Keratinocyte (primary cell): ENCODE results near the gene FAM193B. TPM values are rescaled to one million over a fixed set of nuclear protein-coding genes. Genes with fewer than 3 reads are reported as not detected.

Experiments used
- DNase-seq: peaks from one replicate; pipeline ENCODE4 v3.0.0-alpha.2; 2011; ENCODE audit warnings: low read depth, missing footprints, low spot score
- FAIRE-seq: peaks from 2 replicates; lab custom pipeline; 2011; peaks lifted over from hg19 to GRCh38; lab: Jason Lieb, UNC
- H2AFZ ChIP-seq: 2 replicates; pipeline ENCODE4 v1.6.0; 2012; ENCODE audit warnings: low read length, control low read depth, inconsistent platforms; ENCODE audit not compliant: control insufficient read depth
- H3K27ac ChIP-seq: 2 replicates; pipeline ENCODE4 v1.5.1; 2011; ENCODE audit warnings: low read length; ENCODE audit not compliant: control insufficient read depth, insufficient read depth
- H3K27me3 ChIP-seq: 3 replicates; pipeline ENCODE4 v1.6.0; 2011; ENCODE audit warnings: low read length; ENCODE audit not compliant: control insufficient read depth, insufficient read depth; ENCODE audit errors: extremely low read depth
- H3K36me3 ChIP-seq, 2 experiments: 2 replicates in 1 of 2; 3 replicates in 1 of 2; pipeline ENCODE4 v1.5.1; 2011; ENCODE audit warnings: low read length in 2 of 2, mild to moderate bottlenecking in 1 of 2; ENCODE audit not compliant: control insufficient read depth in 2 of 2, insufficient read depth in 2 of 2; ENCODE audit errors: extremely low read depth in 1 of 2
- H3K4me1 ChIP-seq: 3 replicates; pipeline ENCODE4 v1.5.1; 2011; ENCODE audit warnings: low read length; ENCODE audit not compliant: control insufficient read depth, insufficient read depth; ENCODE audit errors: extremely low read depth
- H3K4me2 ChIP-seq: 3 replicates; pipeline ENCODE4 v1.6.0; 2011; ENCODE audit warnings: low read depth, low read length; ENCODE audit not compliant: control insufficient read depth, insufficient read depth; ENCODE audit errors: extremely low read depth
- H3K4me3 ChIP-seq, 3 experiments: fragments of 200-600 bp in 1 of 3; sonication (generic) in 1 of 3; 2 replicates in 2 of 3; 3 replicates in 1 of 3; pipeline ENCODE4 v1.5.1; 2011 to 2016; ENCODE audit warnings: low read length in 3 of 3, mild to moderate bottlenecking in 3 of 3, control low read depth in 2 of 3, inconsistent platforms in 1 of 3, low read depth in 1 of 3, mixed read lengths in 1 of 3, mixed run types in 1 of 3, moderate library complexity in 1 of 3; ENCODE audit not compliant: control insufficient read depth in 2 of 3, insufficient read depth in 2 of 3; ENCODE audit errors: extremely low read depth in 1 of 3
- H3K79me2 ChIP-seq: 2 replicates; pipeline ENCODE4 v1.6.0; 2012; ENCODE audit warnings: low read length; ENCODE audit not compliant: control insufficient read depth, insufficient read depth
- H3K9ac ChIP-seq: 3 replicates; pipeline ENCODE4 v1.6.0; 2011; ENCODE audit warnings: low read length; ENCODE audit not compliant: control insufficient read depth, insufficient read depth; ENCODE audit errors: extremely low read depth
- H3K9me1 ChIP-seq: 3 replicates; pipeline ENCODE4 v1.6.0; 2011; ENCODE audit warnings: low read length; ENCODE audit not compliant: control insufficient read depth, insufficient read depth; ENCODE audit errors: extremely low read depth
- H3K9me3 ChIP-seq: 2 replicates; pipeline ENCODE4 v1.5.1; 2012; ENCODE audit warnings: low read depth, low read length; ENCODE audit not compliant: control insufficient read depth
- H4K20me1 ChIP-seq: 3 replicates; pipeline ENCODE4 v1.6.0; 2011; ENCODE audit warnings: low read length; ENCODE audit not compliant: control insufficient read depth, insufficient read depth; ENCODE audit errors: extremely low read depth
- CTCF ChIP-seq, 3 experiments: IDR thresholded peaks in 1 of 3; conservative IDR thresholded peaks in 1 of 3; optimal IDR thresholded peaks in 1 of 3; 2 replicates in 2 of 3; 3 replicates in 1 of 3; pipeline versions ENCODE3 to v1.5.1; 2011; ENCODE audit warnings: low read length in 3 of 3, mild to moderate bottlenecking in 3 of 3, moderate library complexity in 2 of 3, control low read depth in 1 of 3, inconsistent platforms in 1 of 3; ENCODE audit not compliant: insufficient read depth in 2 of 3; ENCODE audit errors: extremely low read depth in 1 of 3
- EZH2 ChIP-seq: IDR thresholded peaks from one replicate; pipeline ENCODE4 v1.6.1; 2012; ENCODE audit warnings: inconsistent platforms, mild to moderate bottlenecking, low read length, moderate library complexity
- dilution Hi-C: fragments of 300-500 bp; cut with MboI; formaldehyde crosslinking; loops from one replicate; pipeline ENCODE4 v1.7.0; 2020; ENCODE audit warnings: low sequenced_read_pairs; ENCODE audit not compliant: extremely low pct_ligation_motif_present
- polyA plus RNA-seq, 5 experiments: library from polyadenylated mRNA; depleted of rRNA in 3 of 5; stranded (reverse) in 3 of 5; stranded (forward) in 1 of 5; unstranded in 1 of 5; fragments of >200 nt; gene quantifications; 1 replicate in 1 of 5; 2 replicates in 3 of 5; 3 replicates in 1 of 5; pipeline versions ENCODE4 v1.2.1 to v1.2.3, GENCODE V29; 2011 to 2012; ENCODE audit warnings: missing spikeins in 2 of 5, low read depth in 1 of 5, low replicate concordance in 1 of 5

The FAM193B gene
- polyA plus RNA-seq, 1 donor (not counting 4 experiments of a cell fraction or from before 2014, with no cell fraction given), result 27.5 TPM

DNA sequence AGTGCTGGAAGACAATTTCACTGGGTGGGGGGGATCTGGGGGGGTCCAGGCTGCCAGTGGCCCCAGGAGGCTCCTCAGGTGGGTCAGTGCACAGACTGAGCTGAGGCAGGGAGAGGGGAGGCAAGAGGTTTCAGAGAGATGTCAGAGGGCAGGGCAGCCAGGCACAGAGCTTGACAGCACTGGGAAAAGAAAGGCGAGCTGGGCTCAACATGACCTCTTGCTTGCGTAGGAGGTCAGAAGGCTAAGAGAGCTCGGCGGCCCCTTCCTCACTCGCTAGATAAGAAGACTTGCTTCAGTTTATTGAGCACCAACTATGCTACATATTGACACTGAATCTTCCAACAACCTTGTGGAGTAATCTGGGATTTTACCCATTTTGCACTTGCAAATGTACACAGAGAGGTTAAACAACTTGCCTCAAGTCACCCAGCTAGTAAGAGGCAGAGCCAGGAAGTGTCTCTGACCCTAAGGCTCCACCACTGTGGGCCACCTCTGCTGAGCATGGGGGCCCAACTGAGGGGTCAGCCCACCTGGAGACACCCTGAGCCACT is 60.5 kb downstream of the FAM193B start:
- no peak for FAIRE-seq
- Histone ChIP-seq H3K27ac (peak overlapping the region; percentile 80), H3K9me3 (no peaks in the 10 kb centered on the region), H3K36me3 (peaks cover 17 to 28% of the 10 kb centered on the region in 2 experiments), H3K79me2 (peaks cover 29% of the 10 kb centered on the region), H3K4me3 (peak overlapping the region in 1 of 3 experiments; percentile 29), H3K9ac (peak overlapping the region; percentile 64), H3K4me2 (peak overlapping the region; percentile 59), H4K20me1 (peaks cover 5% of the 10 kb centered on the region), H2AFZ (no peak overlapping the region), H3K4me1 (peaks cover 42% of the 10 kb centered on the region), H3K27me3 (no peaks in the 10 kb centered on the region), H3K9me1 (peaks cover 4% of the 10 kb centered on the region)
- dilution Hi-C loops, result no loop called here
- no peak for DNase-seq
- no peak for TF ChIP-seq CTCF (optimal IDR thresholded peaks at IDR 0.05 in 1 of 3, IDR thresholded peaks at IDR 0.05 in 1 of 3, conservative IDR thresholded peaks at IDR 0.05 in 1 of 3; ENCODE audit: extremely low read depth in 1 of 3, insufficient read depth in 2 of 3, low read length in 3 of 3)
- TF ChIP-seq EZH2, result no peak

GRCh38 chr5:177492841-177493240 is 61.5 kb downstream of the FAM193B start:
- H3K27me3 ChIP-seq, result no peaks in the 10 kb centered on the region
- H3K9me1 ChIP-seq, result peaks cover 4% of the 10 kb centered on the region
- H3K4me2 ChIP-seq, result no peak overlapping the region
- no peaks in the 10 kb centered on the region for H3K9me3 ChIP-seq
- peaks cover 25 to 37% of the 10 kb centered on the region in 2 experiments for H3K36me3 ChIP-seq
- peaks cover 34% of the 10 kb centered on the region for H3K4me1 ChIP-seq
- no peak overlapping the region for H2AFZ ChIP-seq
- dilution Hi-C loops, result no loop called here
- H3K9ac ChIP-seq, result no peak overlapping the region
- peaks cover 29% of the 10 kb centered on the region for H3K79me2 ChIP-seq
- no peak overlapping the region for H3K27ac ChIP-seq
- DNase-seq, result no peak
- peaks cover 5% of the 10 kb centered on the region for H4K20me1 ChIP-seq
- no peak for FAIRE-seq
- TF ChIP-seq EZH2, result no peak
- no peak for TF ChIP-seq CTCF (optimal IDR thresholded peaks at IDR 0.05 in 1 of 3, IDR thresholded peaks at IDR 0.05 in 1 of 3, conservative IDR thresholded peaks at IDR 0.05 in 1 of 3; ENCODE audit: extremely low read depth in 1 of 3, insufficient read depth in 2 of 3, low read length in 3 of 3)
- H3K4me3 ChIP-seq, result no peak overlapping the region
